Endothelial cell (in vitro differentiated cells): Measurements from ENCODE around the gene KCNQ1. TPM values are rescaled to one million over a fixed set of nuclear protein-coding genes. Genes with fewer than 3 reads are reported as not detected.

Experiments used
- DNase-seq: peaks from one replicate; pipeline ENCODE4 v3.0.0; 2021; ENCODE audit warnings: low spot score
- H3K27ac Mint-ChIP-seq: one replicate; pipeline ENCODE4 v1.8.0; 2021; ENCODE audit warnings: mixed read lengths, inconsistent platforms; ENCODE audit not compliant: unreplicated experiment
- H3K27me3 Mint-ChIP-seq: one replicate; pipeline ENCODE4 v1.8.0; 2021; ENCODE audit warnings: mild to moderate bottlenecking, moderate library complexity, mixed read lengths, inconsistent platforms; ENCODE audit not compliant: unreplicated experiment
- H3K36me3 Mint-ChIP-seq: one replicate; pipeline ENCODE4 v1.8.0; 2021; ENCODE audit warnings: mild to moderate bottlenecking, low read depth, mixed read lengths, inconsistent platforms; ENCODE audit not compliant: unreplicated experiment
- H3K4me1 Mint-ChIP-seq: one replicate; pipeline ENCODE4 v1.8.0; 2021; ENCODE audit warnings: mild to moderate bottlenecking, mixed read lengths, inconsistent platforms; ENCODE audit not compliant: unreplicated experiment
- H3K4me3 Mint-ChIP-seq: one replicate; pipeline ENCODE4 v1.8.0; 2021; ENCODE audit warnings: mild to moderate bottlenecking, mixed read lengths, inconsistent platforms; ENCODE audit not compliant: unreplicated experiment
- H3K9me3 Mint-ChIP-seq: one replicate; pipeline ENCODE4 v1.8.0; 2021; ENCODE audit warnings: mixed read lengths, inconsistent platforms; ENCODE audit not compliant: unreplicated experiment
- total RNA-seq: library from RNA; stranded (reverse); fragmentation: NEBNext Ultra II Directional; extraction: Animal tissue kit (Norgen Biotek cat#: 25700); gene quantifications from one replicate; pipeline ENCODE4 v1.2.1, GENCODE V29; 2021; ENCODE audit not compliant: unreplicated experiment
- TF ChIP-seq, protein P1 (sequence below): fragments of 200-600 bp; sonication (generic); IDR thresholded peaks from one replicate; pipeline ENCODE4 v1.5.0; 2021; ENCODE audit warnings: antibody characterized with exemption; ENCODE audit not compliant: unreplicated experiment

Gene KCNQ1
- total RNA-seq, 1 donor from 2014 or later, result 35.3 TPM

DNA sequence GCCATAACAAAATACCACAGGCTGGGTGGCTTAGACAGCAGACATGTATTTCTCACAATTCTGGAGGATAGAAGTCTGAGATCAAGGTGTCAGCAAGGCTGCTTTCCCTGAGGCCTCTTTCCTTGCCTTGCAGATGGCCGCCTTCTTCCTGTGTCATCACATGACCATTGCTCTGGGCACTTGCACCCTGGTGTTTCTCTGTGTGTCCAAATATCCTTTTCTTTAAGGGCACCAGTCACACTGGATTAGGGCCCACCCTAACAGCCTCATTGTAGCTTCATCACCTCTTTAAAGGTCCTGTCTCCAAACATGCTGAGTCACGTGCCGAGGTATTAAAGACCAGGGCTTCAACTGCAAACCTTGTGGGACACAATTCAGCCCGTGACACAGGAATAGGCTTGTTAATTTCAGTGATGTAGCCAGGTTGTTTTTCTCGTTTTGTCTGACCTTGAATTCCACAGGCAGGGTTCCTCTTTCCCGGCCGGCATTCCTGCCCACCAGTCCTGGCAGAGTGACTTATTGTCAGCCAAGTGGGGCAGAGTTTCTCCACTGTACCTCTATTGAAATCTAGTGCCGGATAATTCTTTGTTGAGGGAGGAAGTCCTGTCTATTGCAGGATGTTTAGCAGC is 154.9 kb downstream of the KCNQ1 start:
- peaks cover under 1% of the 10 kb centered on the region for H3K27me3 Mint-ChIP-seq
- peaks cover 12% of the 10 kb centered on the region for H3K4me1 Mint-ChIP-seq
- peaks cover 6% of the 10 kb centered on the region for H3K9me3 Mint-ChIP-seq
- peak overlapping the region; percentile 79 for H3K27ac Mint-ChIP-seq
- H3K36me3 Mint-ChIP-seq, result peaks cover 3% of the 10 kb centered on the region
- TF ChIP-seq, protein P1, sequence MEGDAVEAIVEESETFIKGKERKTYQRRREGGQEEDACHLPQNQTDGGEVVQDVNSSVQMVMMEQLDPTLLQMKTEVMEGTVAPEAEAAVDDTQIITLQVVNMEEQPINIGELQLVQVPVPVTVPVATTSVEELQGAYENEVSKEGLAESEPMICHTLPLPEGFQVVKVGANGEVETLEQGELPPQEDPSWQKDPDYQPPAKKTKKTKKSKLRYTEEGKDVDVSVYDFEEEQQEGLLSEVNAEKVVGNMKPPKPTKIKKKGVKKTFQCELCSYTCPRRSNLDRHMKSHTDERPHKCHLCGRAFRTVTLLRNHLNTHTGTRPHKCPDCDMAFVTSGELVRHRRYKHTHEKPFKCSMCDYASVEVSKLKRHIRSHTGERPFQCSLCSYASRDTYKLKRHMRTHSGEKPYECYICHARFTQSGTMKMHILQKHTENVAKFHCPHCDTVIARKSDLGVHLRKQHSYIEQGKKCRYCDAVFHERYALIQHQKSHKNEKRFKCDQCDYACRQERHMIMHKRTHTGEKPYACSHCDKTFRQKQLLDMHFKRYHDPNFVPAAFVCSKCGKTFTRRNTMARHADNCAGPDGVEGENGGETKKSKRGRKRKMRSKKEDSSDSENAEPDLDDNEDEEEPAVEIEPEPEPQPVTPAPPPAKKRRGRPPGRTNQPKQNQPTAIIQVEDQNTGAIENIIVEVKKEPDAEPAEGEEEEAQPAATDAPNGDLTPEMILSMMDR, result no peak
- no peak overlapping the region for H3K4me3 Mint-ChIP-seq
- peak; percentile 11 for DNase-seq

- H3K36me3 Mint-ChIP-seq, result peaks cover 6% of the 10 kb centered on the region
- no peaks in the 10 kb centered on the region for H3K4me1 Mint-ChIP-seq
- no peak overlapping the region for H3K4me3 Mint-ChIP-seq
- no peak overlapping the region for H3K27ac Mint-ChIP-seq
- TF ChIP-seq, protein P1, result no peak
- peaks cover 3% of the 10 kb centered on the region for H3K27me3 Mint-ChIP-seq
- DNase-seq, result no peak
- no peaks in the 10 kb centered on the region for H3K9me3 Mint-ChIP-seq
Measured at GRCh38 chr11:2609345-2609744, 164.5 kb downstream of the KCNQ1 start.

- Mint-ChIP-seq H3K36me3 (peaks cover 6% of the 10 kb centered on the region), H3K4me3 (no peak overlapping the region), H3K4me1 (no peaks in the 10 kb centered on the region), H3K27me3 (no peaks in the 10 kb centered on the region), H3K9me3 (no peaks in the 10 kb centered on the region), H3K27ac (no peak overlapping the region)
- DNase-seq, result no peak
- TF ChIP-seq, protein P1, result no peak
Measured at GRCh38 chr11:2612884-2613571, 168.2 kb downstream of the KCNQ1 start.

GRCh38 chr11:2621894-2622293 is 177.1 kb downstream of the KCNQ1 start:
- H3K4me3 Mint-ChIP-seq, result no peak overlapping the region
- TF ChIP-seq, protein P1, result no peak
- H3K9me3 Mint-ChIP-seq, result no peaks in the 10 kb centered on the region
- no peaks in the 10 kb centered on the region for H3K27me3 Mint-ChIP-seq
- H3K4me1 Mint-ChIP-seq, result no peaks in the 10 kb centered on the region
- DNase-seq, result no peak
- no peak overlapping the region for H3K27ac Mint-ChIP-seq
- H3K36me3 Mint-ChIP-seq, result peaks cover 4% of the 10 kb centered on the region

DNA sequence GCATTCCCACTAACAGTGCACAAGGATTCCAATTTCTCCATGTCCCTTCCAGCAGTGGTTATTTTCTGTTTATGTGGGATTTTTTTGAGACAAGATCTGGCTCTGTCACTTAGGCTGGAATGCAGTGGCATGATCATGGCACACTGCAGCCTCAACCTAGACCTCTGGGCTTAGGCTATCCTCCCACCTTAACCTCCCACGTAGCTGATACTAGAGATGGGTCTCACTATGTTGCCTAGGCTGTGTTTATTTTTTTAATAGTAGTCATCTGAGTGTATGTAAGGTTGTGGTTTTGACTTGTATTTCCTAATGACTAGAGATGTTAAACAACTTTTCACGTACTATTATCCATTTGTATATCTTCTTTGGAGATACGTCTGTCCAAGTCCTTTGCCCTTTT is 180.4 kb downstream of the KCNQ1 start:
- Mint-ChIP-seq H3K4me3 (no peak overlapping the region), H3K4me1 (no peaks in the 10 kb centered on the region), H3K36me3 (peaks cover 4% of the 10 kb centered on the region), H3K27me3 (no peaks in the 10 kb centered on the region), H3K9me3 (no peaks in the 10 kb centered on the region), H3K27ac (no peak overlapping the region)
- TF ChIP-seq, protein P1, result no peak
- DNase-seq, result no peak
